Activated CD8-positive, alpha-beta memory T cell treated with anti-CD3 and anti-CD28 coated beads, Interleukin-2, amount 50 U/mL, for 4 hours (primary cell): ENCODE results near the gene MS4A2.
"Not testable (repeated sequence)": the region's sequence is repeated elsewhere in the genome, so short reads cannot be mapped to it uniquely, and the experiment has no call there.

Source experiments
- DNase-seq: peaks from one replicate; pipeline ENCODE4 v3.0.0-alpha.2; 2020

The MS4A2 gene

GRCh38 chr11:60104471-60105115, 16.1 kb downstream of the MS4A2 start:
- not testable (repeated sequence) for DNase-seq

GRCh38 chr11:60108631-60109030, 20.2 kb downstream of the MS4A2 start:
- DNase-seq, result not testable (repeated sequence)

- no peak for DNase-seq
Observed at GRCh38 chr11:60111793-60112192, 23.3 kb downstream of the MS4A2 start.

GRCh38 chr11:60116996-60117790, 28.7 kb downstream of the MS4A2 start:
- DNase-seq, result no peak

- DNase-seq, result no peak
Observed at GRCh38 chr11:60118338-60118737, 29.9 kb downstream of the MS4A2 start.

- no peak for DNase-seq
Observed at GRCh38 chr11:60119710-60120109, 31.2 kb downstream of the MS4A2 start.

GRCh38 chr11:60121264-60121663, 32.8 kb downstream of the MS4A2 start:
- DNase-seq, result no peak

GRCh38 chr11:60122414-60123036, 34.1 kb downstream of the MS4A2 start:
- no peak for DNase-seq

- no peak for DNase-seq
Observed at GRCh38 chr11:60124802-60125432, 36.5 kb downstream of the MS4A2 start.

- no peak for DNase-seq
Observed at GRCh38 chr11:60125956-60126585, 37.6 kb downstream of the MS4A2 start.

GRCh38 chr11:60127311-60127811, 38.9 kb downstream of the MS4A2 start:
- no peak for DNase-seq

GRCh38 chr11:60128376-60128775, 39.9 kb downstream of the MS4A2 start:
- no peak for DNase-seq

- not testable (repeated sequence) for DNase-seq
Observed at GRCh38 chr11:60128866-60129265, 40.4 kb downstream of the MS4A2 start.

- no peak for DNase-seq
Observed at GRCh38 chr11:60129853-60130252, 41.4 kb downstream of the MS4A2 start.

GRCh38 chr11:60130496-60130895, 42.0 kb downstream of the MS4A2 start:
- no peak for DNase-seq

- DNase-seq, result no peak
Observed at GRCh38 chr11:60131912-60132311, 43.4 kb downstream of the MS4A2 start.

GRCh38 chr11:60133917-60134316, 45.5 kb downstream of the MS4A2 start:
- no peak for DNase-seq

GRCh38 chr11:60143768-60144167, 55.3 kb downstream of the MS4A2 start:
- DNase-seq, result no peak

- no peak for DNase-seq
Observed at GRCh38 chr11:60145677-60146076, 57.2 kb downstream of the MS4A2 start.
